Measurements from ENCODE around the gene NAV2.

GRCh38 chr11:20029193-20029592 lies 316.6 kb downstream of the NAV2 start:
- no peak for TF ChIP-seq EZH2 (IDR thresholded peaks at IDR 0.05; ENCODE audit: low read depth)
- no peak for TF ChIP-seq CTCF (conservative IDR thresholded peaks at IDR 0.05)

Measured in PC-9 (cell line).